Breast epithelium (tissue), 3 donors: ENCODE measurements around the gene WDR53.
"Not testable (repeated sequence)": the region's sequence is repeated elsewhere in the genome, so short reads cannot be mapped to it uniquely, and the experiment has no call there.

Experiments used
- POLR2A ChIP-seq: fragments of 450-650 bp; IDR thresholded peaks from one replicate; pipeline ENCODE4 v1.6.1; 2016; ENCODE audit warnings: antibody characterized with exemption, mild to moderate bottlenecking, moderate library complexity
- TF ChIP-seq, protein P1 (sequence below), 3 donors: fragments of 450-650 bp; IDR thresholded peaks; one replicate each; pipeline ENCODE4 v1.5.1; 2016 to 2017; ENCODE audit warnings: antibody characterized with exemption in 3 of 3, mild to moderate bottlenecking in 3 of 3, moderate library complexity in 3 of 3

DNA sequence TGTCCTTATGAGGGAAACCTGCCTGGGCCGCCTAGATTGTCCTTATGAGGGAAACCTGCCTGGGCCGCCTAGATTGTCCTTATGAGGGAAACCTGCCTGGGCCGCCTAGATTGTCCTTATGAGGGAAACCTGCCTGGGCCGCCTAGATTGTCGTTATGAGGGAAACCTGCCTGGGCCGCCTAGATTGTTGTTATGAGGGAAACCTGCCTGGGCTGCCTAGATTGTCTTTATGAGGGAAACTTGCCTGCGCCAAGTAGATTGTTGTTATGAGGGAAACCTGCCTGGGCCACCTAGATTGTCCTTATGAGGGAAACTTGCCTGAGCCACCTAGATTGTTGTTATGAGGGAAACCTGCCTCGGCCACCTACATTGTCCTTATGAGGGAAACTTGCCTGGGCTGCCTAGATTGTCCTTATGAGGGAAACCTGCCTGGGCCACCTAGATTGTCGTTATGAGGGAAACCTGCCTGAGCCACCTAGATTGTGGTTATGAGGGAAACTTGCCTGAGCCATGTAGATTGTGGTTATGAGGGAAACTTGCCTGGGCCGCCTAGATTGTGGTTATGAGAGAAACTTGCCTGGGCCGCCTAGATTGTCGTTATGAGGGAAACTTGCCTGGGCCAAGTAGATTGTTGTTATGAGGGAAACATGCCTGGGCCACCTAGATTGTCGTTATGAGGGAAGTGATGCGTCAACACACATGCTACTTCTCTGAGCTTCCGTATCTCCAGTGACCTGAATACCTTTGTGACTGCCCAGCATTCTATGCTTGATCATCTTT, 56.5 kb downstream of the WDR53 start:
- TF ChIP-seq, protein P1, sequence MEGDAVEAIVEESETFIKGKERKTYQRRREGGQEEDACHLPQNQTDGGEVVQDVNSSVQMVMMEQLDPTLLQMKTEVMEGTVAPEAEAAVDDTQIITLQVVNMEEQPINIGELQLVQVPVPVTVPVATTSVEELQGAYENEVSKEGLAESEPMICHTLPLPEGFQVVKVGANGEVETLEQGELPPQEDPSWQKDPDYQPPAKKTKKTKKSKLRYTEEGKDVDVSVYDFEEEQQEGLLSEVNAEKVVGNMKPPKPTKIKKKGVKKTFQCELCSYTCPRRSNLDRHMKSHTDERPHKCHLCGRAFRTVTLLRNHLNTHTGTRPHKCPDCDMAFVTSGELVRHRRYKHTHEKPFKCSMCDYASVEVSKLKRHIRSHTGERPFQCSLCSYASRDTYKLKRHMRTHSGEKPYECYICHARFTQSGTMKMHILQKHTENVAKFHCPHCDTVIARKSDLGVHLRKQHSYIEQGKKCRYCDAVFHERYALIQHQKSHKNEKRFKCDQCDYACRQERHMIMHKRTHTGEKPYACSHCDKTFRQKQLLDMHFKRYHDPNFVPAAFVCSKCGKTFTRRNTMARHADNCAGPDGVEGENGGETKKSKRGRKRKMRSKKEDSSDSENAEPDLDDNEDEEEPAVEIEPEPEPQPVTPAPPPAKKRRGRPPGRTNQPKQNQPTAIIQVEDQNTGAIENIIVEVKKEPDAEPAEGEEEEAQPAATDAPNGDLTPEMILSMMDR (IDR thresholded peaks at IDR 0.05) = not testable (repeated sequence)
- not testable (repeated sequence) for TF ChIP-seq POLR2A
